ENCODE measurements around the gene ZNF483. TPM values are rescaled to one million over a fixed set of nuclear protein-coding genes. Genes with fewer than 3 reads are reported as not detected.
A peak's percentile ranks its signal among the peaks of the same experiment; 100 is the strongest.

ZNF483 gene
- total RNA-seq, 4 donors from 2014 or later, result 2.2 to 4.9 (median 3.4) TPM

DNA sequence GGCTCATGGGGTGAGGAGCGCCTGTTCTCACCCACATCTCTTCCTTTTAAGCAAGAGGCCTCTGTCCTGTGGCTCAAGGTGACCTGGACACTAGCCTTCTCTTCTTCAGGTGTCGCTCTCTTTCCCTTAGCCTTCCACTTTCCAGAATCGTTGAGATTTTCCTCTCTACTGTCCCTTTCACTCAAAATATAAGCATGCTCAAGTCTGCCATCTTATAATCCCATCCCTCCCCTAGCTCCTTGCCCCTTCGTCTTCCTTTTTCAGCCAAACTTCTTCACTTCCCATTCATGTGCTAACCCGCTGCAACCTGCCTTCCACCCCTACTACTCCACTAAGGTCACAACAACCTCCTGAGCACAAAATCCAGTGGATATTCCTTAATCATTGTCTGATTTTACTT, 61.4 kb downstream of the ZNF483 start:
- Histone ChIP-seq H3K36me3 (peaks cover 0 to 58% (median 10%) of the 10 kb centered on the region in 4 donors), H3K9me3 (no peaks in the 10 kb centered on the region), H3K4me3 (no peak overlapping the region), H3K4me1 (no peaks in the 10 kb centered on the region), H3K27ac (no peak overlapping the region), H3K27me3 (no peaks in the 10 kb centered on the region)
- TF ChIP-seq POLR2AphosphoS5 (IDR thresholded peaks at IDR 0.05), result no peak
- no peak for TF ChIP-seq EP300 (IDR thresholded peaks at IDR 0.05; ENCODE audit: low read depth)
- TF ChIP-seq, protein P1, sequence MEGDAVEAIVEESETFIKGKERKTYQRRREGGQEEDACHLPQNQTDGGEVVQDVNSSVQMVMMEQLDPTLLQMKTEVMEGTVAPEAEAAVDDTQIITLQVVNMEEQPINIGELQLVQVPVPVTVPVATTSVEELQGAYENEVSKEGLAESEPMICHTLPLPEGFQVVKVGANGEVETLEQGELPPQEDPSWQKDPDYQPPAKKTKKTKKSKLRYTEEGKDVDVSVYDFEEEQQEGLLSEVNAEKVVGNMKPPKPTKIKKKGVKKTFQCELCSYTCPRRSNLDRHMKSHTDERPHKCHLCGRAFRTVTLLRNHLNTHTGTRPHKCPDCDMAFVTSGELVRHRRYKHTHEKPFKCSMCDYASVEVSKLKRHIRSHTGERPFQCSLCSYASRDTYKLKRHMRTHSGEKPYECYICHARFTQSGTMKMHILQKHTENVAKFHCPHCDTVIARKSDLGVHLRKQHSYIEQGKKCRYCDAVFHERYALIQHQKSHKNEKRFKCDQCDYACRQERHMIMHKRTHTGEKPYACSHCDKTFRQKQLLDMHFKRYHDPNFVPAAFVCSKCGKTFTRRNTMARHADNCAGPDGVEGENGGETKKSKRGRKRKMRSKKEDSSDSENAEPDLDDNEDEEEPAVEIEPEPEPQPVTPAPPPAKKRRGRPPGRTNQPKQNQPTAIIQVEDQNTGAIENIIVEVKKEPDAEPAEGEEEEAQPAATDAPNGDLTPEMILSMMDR (IDR thresholded peaks at IDR 0.05), result no peak
- in situ Hi-C loops (cut with MboI; ENCODE audit: low pct_ligation_motif_present in 1 of 4, low pct_unique_long_range_greater_than_20kb in 1 of 4, low sequenced_read_pairs in 3 of 4) (no loop called here), intact Hi-C loops (cut with DNase I; ENCODE audit: low total_unique reads) (loop anchor here (5.0 kb wide), 1 partner anchor 1209 kb away; no protein-coding TSS in a partner anchor)
- WGBS, 2 donors (ENCODE audit: low coverage in 1 of 2), result 88 to 92% methylated on average over 5 of the region's 5 CpGs
- no peak for DNase-seq

DNA sequence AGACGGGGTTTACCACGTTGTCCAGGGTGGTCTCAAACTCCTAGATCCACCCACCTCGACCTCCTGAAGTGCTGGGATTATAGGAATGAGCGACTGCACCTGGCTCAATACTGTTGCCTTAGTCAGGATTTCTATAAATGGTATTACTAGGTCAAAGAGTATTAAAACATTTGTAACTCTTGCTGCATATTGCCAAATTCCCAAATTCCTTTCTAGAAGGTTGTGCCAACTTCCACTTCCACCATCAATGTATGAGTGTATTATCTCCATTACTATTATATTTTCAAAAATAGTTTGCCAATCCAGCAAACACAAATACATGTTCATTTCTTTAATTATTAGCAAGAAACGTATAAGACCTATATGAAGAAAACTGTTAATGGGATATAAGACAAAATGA, 63.9 kb downstream of the ZNF483 start:
- Histone ChIP-seq H3K36me3 (peaks cover 0 to 40% (median 13%) of the 10 kb centered on the region in 4 donors), H3K4me3 (no peak overlapping the region), H3K4me1 (no peaks in the 10 kb centered on the region), H3K27ac (no peak overlapping the region), H3K9me3 (no peaks in the 10 kb centered on the region), H3K27me3 (no peaks in the 10 kb centered on the region)
- TF ChIP-seq, protein P1 (IDR thresholded peaks at IDR 0.05), result no peak
- no peak for TF ChIP-seq POLR2AphosphoS5 (IDR thresholded peaks at IDR 0.05)
- no peak for TF ChIP-seq EP300 (IDR thresholded peaks at IDR 0.05; ENCODE audit: low read depth)
- no peak for TF ChIP-seq POLR2A (IDR thresholded peaks at IDR 0.05)
- no peak for DNase-seq
- intact Hi-C loops (cut with DNase I; ENCODE audit: low total_unique reads), result loop anchor here (5.0 kb wide), 1 partner anchor 1212 kb away; no protein-coding TSS in a partner anchor
- WGBS, 2 donors (ENCODE audit: low coverage in 1 of 2), result 78 to 79% methylated on average over 4 to 5 of the region's 5 CpGs
- in situ Hi-C loops (cut with MboI; ENCODE audit: low pct_ligation_motif_present in 1 of 4, low pct_unique_long_range_greater_than_20kb in 1 of 4, low sequenced_read_pairs in 3 of 4), result no loop called here

DNA sequence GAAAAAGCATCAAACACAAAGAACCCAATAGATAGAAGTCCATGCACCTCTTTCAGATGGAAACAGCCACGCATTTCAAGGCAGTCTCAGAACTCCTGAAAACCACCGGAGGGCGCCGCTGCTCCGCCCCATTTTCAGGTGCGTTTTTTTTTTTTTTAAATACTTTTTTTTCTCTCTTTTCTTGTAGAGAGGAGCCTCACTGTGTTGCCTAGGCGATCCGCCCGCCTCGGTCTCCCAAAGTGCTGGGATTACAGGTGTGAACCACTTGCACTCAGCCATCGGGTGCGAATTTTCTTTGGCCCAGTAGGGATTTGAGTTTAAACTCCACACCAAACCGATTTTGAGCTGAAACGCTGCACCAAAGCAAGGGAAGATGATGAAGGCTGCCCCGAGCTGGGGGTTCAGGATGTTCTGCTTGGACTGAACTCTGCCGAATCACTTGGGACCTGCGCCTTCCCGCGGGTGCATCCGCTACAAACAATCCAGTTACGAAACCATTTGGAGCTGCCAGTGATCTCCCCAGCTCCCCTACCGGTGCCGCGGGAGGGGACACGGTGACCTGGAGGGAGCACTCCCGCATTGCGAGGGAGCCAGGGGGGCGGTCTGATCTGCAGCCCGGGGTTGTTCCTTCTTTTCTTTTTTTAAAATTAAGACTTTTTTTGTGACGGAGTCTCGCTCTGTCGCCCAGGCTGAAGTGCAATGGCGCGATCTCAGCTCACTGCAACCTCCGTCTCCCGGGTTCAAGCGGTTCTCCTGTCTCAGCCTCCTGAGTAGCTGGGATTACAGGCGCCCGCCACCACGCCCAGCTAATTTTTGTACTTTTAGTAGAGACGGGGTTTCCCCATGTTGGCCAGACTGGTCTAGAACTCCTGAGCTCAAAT, 73.1 kb downstream of the ZNF483 start:
- intact Hi-C loops (cut with DNase I; ENCODE audit: low total_unique reads) (loop anchor here (10.0 kb wide), 1 partner anchor 477 kb away; no protein-coding TSS in a partner anchor), in situ Hi-C loops (cut with MboI; ENCODE audit: low pct_ligation_motif_present in 1 of 4, low pct_unique_long_range_greater_than_20kb in 1 of 4, low sequenced_read_pairs in 3 of 4) (loop anchor here in 1 of 4 donors (10.0 kb wide), 1 partner anchor 87 kb away; no protein-coding TSS in a partner anchor)
- WGBS, 2 donors (ENCODE audit: low coverage in 1 of 2), result 0% methylated on average over 1 to 40 of the region's 41 CpGs
- peak; percentile 71 for DNase-seq
- H3K9me3 ChIP-seq, result no peaks in the 10 kb centered on the region
- peaks cover 0 to 15% (median 2%) of the 10 kb centered on the region in 4 donors for H3K36me3 ChIP-seq
- peaks cover 0 to 5% (median 5%) of the 10 kb centered on the region in 4 donors for H3K4me1 ChIP-seq
- peak in 1 of 3 donors; percentile 5 for TF ChIP-seq POLR2AphosphoS5 (IDR thresholded peaks at IDR 0.05)
- no peak for TF ChIP-seq POLR2A (IDR thresholded peaks at IDR 0.05)
- TF ChIP-seq, protein P1 (IDR thresholded peaks at IDR 0.05), result peak; percentile 64 to 72 (median 71)
- peak overlapping the region; percentile 89 to 94 (median 91) for H3K27ac ChIP-seq
- peak overlapping the region; percentile 47 to 78 (median 77) for H3K4me3 ChIP-seq
- no peaks in the 10 kb centered on the region for H3K27me3 ChIP-seq

DNA sequence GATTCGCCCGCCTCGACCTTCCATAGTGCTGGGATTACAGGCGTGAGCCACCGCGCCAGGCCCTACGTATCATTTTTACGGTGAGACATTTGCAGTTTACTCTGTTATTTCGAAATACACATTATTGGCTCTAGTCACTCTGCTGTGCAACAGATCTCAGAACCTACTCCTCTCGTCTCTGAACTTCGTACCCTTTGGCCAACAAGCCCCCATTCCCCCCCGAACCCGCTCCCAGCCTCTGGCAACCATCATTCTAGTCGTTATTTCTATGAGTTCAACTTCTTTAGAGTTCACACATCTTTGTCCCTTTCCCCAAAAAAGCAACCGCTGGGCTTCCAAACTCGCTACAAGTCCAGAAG, 73.7 kb downstream of the ZNF483 start:
- DNase-seq, result peak; percentile 55
- Histone ChIP-seq H3K4me3 (peak overlapping the region; percentile 47 to 78 (median 77)), H3K9me3 (no peaks in the 10 kb centered on the region), H3K36me3 (peaks cover 0 to 9% (median 2%) of the 10 kb centered on the region in 4 donors), H3K4me1 (peaks cover 0 to 5% (median 5%) of the 10 kb centered on the region in 4 donors), H3K27ac (peak overlapping the region; percentile 89 to 94 (median 91)), H3K27me3 (no peaks in the 10 kb centered on the region)
- in situ Hi-C loops (cut with MboI; ENCODE audit: low pct_ligation_motif_present in 1 of 4, low pct_unique_long_range_greater_than_20kb in 1 of 4, low sequenced_read_pairs in 3 of 4) (loop anchor here in 1 of 4 donors (10.0 kb wide), 1 partner anchor 86 kb away; no protein-coding TSS in a partner anchor), intact Hi-C loops (cut with DNase I; ENCODE audit: low total_unique reads) (loop anchor here (10.0 kb wide), 1 partner anchor 476 kb away; no protein-coding TSS in a partner anchor)
- WGBS, 2 donors (ENCODE audit: low coverage in 1 of 2), result 0 to 4% methylated on average over 9 to 16 of the region's 16 CpGs
- TF ChIP-seq, protein P1 (IDR thresholded peaks at IDR 0.05), result no peak
- peak in 1 of 3 donors; percentile 6 for TF ChIP-seq POLR2AphosphoS5 (IDR thresholded peaks at IDR 0.05)
